GM20000 (cell line): ENCODE results near the gene RGL1.
"Not testable (repeated sequence)": the region's sequence is repeated elsewhere in the genome, so short reads cannot be mapped to it uniquely, and the experiment has no call there.

ENCODE experiments used
- DNase-seq: peaks from one replicate; pipeline ENCODE4 v3.0.0; 2012; ENCODE audit warnings: low spot score
- TF ChIP-seq, protein P1 (sequence below): IDR thresholded peaks from 2 replicates; pipeline ENCODE4 v1.5.1; 2012; ENCODE audit warnings: mild to moderate bottlenecking, control low read depth; ENCODE audit errors: extremely low read depth, missing control alignments

RGL1 gene

DNA sequence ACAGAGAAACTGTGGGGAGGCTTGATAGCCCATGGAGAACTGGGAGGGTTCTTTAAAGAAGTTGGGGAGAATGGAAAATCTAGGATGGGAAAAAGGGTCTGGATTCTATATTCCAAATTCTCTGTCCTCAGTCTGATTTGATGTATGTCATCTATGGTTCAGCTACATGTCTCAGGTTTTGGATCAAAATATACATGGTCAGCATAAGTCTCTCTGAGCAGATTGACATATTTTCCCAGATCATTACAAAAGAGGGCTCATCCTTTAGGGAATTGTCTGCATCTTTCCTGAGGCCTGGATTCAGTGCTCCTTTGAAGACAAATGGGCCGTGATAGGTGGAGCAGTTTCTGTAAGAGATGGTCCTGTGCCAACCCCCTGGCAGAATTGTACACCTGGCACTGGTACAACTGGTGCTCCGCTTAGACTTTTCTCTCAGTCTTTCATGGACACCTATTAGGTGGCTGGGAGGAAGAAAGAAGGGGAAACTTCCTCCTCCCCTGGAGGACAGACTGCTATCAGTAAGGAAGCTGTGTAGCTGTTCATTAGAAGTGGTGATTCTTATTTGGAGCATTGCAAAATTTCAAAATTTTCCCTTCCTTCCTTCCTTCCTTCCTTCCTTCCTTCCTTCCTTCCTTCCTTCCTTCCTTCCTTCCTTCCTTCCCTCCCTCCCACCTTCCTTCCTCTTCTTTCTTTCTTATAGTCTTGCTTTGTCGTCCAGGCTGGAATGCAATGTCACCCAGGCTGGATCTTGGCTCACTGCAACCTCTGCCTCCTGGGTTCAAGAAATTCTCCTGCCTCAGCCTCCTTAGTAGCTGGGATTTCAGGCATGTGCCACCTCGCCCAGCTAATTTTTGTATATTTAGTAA, 26.1 kb upstream of the RGL1 start:
- DNase-seq: no peak
- TF ChIP-seq, protein P1, sequence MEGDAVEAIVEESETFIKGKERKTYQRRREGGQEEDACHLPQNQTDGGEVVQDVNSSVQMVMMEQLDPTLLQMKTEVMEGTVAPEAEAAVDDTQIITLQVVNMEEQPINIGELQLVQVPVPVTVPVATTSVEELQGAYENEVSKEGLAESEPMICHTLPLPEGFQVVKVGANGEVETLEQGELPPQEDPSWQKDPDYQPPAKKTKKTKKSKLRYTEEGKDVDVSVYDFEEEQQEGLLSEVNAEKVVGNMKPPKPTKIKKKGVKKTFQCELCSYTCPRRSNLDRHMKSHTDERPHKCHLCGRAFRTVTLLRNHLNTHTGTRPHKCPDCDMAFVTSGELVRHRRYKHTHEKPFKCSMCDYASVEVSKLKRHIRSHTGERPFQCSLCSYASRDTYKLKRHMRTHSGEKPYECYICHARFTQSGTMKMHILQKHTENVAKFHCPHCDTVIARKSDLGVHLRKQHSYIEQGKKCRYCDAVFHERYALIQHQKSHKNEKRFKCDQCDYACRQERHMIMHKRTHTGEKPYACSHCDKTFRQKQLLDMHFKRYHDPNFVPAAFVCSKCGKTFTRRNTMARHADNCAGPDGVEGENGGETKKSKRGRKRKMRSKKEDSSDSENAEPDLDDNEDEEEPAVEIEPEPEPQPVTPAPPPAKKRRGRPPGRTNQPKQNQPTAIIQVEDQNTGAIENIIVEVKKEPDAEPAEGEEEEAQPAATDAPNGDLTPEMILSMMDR: no peak

DNA sequence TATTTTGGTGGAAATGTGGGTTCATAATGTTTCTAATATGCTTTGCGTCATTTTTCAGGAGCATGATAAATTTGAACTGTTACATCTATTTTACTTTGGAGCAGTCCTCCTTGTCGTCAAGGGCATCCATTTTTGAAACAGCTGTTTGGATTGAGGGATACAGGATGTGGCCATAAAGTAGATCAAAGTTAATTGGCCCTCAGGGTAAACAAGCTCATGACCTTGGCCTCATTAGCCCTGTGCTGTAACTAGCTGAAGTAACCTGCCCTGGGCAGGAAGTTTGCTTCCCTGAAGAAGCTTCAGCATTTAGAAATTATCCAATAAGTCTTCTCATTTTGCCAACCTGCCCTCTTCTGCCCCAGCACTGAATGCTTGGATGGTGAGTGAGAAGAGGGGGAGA, 24.8 kb upstream of the RGL1 start:
- DNase-seq: no peak
- TF ChIP-seq, protein P1: no peak

DNA sequence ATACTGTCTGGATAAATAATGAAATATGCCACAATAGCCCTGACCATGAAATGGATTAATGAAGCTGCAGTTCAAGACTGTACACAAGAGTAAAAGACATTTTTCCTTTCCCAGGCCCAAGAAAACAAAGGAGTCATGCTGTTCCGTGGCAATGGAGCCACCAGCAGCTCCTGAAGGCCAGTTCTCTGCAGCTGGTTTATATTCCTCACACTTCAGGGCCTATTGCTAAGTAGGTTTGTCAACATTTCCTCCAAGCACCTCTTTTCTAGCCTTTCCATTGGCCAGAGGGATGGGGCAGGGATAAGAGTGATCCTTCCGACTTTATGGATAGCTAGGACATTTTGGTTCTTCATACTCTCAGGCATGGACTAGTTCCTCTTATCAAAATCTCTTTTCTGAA, 24.2 kb upstream of the RGL1 start:
- no peak for DNase-seq
- TF ChIP-seq, protein P1: no peak

DNA sequence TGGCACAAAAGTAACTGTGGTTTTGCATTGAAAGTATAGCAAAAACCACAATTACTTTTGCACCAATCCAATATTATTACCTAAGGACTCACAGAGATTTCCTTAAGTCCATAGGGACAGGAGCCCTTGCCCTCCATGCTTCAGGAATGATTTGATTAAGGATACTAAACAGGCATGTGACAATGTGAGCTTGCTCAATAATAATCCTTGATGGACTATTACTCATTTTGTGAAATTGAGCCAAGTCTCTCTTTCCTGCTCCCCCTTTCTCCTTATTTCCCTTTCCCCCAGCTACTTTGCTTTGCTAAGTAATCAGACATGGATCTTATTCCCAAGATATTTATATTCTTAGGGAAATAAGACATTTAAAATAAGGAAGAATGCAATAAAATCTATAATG, 21.6 kb upstream of the RGL1 start:
- TF ChIP-seq, protein P1: no peak
- DNase-seq: no peak

DNA sequence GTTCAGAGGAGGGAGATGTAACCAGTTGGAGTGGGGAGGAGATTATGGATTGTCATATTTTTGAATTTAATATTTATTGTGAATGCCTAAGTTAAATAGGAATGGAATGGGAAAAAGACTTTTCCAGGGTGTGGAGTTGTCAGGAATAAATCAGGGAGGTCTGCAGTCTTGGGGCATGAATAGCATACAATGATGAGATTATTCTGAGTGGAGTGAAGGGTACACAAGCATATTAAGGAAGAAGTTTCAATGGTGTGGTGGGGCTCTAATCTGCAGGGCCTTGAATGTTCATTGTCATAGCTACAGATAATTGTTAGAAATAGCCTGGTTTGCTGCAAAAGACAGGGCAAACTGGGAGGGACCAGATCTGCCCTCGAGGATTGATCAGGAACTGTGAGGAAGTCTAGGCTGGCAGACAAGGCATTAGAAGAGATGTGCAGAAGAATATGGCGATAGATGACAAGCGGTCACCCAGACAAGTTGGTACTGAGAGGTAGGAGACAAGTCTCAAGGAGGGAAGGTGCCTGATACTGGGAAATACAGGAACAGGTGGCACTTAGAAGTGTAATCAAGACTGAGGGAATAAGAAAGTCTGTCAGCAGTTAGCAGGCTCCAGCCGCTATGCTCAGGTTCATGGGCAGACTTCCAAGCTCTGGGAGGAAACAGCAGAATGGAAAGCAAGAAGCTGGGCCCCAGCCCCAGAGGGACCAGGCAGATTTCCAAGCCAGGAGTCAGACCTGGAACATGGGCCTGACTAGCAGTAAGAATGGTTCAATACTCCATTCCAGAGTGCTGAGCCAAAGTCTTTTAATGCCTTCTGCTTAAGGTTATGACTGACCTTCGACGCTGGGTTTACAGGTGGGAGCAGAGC, 20.9 kb upstream of the RGL1 start:
- TF ChIP-seq, protein P1: no peak
- no peak for DNase-seq

DNA sequence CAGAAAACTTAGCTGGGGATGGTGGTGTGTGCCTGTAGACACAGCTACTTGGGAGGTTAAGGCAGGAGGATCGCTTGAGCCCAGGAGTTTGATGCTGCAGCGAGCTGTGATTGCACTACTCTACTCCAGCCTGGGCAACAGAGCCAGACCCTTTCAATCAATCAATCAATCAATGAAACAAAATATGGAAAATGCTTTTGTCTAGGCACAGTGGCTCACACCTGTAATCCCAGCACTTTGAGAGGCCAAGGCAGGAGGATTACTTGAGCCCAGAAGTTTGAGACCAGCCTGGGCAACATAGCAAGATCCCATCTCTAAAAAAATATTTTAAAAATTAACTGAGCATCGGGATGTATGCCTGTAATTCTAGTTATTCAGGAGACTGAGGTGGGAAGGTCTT, 19.0 kb upstream of the RGL1 start:
- DNase-seq: not testable (repeated sequence)

DNA sequence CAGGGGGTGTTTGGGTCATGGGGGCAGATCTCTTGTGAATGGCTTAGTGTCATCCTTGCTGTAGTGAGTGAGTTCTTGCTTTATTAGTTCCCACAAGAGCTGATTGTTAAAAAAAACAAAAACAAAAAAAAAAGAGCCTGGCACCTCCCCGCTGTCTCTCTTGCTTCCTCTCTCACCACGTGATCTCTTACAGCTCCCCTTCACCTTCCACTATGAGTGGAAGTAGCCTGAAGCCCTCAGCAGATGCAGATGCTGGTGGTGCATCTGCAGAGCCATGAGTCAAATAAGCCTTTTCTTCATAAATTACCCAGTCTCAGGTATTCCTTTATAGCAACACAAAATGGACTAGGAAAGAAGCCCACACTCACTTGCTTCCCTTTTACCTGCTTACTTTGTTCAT, 17.2 kb upstream of the RGL1 start:
- DNase-seq: no peak
- TF ChIP-seq, protein P1: no peak

DNA sequence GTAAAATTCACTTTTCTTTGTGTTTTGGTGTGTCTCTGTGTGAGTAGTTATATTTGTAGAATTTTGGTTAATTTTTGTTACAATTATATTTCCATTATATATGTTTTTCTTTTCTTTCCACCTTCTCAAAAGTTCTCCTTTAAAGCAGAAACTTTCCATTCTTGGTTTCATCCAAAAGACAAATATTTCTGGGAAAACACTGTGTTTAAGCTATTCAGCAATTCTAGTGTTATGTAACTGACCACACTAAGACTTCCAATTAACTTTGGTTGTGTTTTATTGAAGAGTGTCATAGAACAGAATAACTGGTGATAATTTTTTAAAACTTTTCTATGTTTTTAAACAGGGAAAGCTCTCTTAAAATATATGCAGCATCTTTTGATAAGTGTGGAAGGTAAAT, 13.6 kb upstream of the RGL1 start:
- TF ChIP-seq, protein P1: no peak
- no peak for DNase-seq
